Erythroblast (primary cell): Measurements from ENCODE around the gene CPNE2.

ENCODE experiments used
- GATA1 ChIP-seq: IDR thresholded peaks from 2 replicates; pipeline ENCODE4 v1.6.1; 2011; ENCODE audit warnings: low read depth, mild to moderate bottlenecking, control low read depth, low read length, moderate library complexity
- POLR2A ChIP-seq: IDR thresholded peaks from 2 replicates; pipeline ENCODE4 v1.6.1; 2011; ENCODE audit warnings: mild to moderate bottlenecking, low read length

DNA sequence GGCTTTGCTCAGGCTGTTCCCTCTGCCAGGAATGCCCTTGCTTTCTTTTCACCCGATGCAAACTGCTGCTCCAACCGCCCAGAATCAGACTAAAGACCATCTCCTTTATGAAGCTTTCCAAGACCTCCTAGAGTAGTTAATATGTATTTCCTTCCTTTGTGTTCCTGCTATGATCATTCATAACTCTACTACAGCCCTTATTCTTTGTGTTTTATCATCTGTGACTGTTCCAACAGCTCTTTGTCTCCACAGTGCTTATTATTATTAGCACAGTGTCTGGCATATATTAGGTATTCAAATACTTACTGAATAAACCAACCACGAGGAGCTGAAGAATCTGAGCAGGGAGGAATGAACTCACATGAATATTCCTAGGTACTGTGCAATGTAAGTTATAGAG lies 85.8 kb downstream of the CPNE2 start:
- no peak for TF ChIP-seq POLR2A
- no peak for TF ChIP-seq GATA1
